GM18526 (cell line): ENCODE data around the gene BCAS4.

Experiments
- POLR2A ChIP-seq: IDR thresholded peaks from 3 replicates; pipeline ENCODE4 v1.6.1; 2011; ENCODE audit not compliant: insufficient read length; ENCODE audit errors: extremely low read depth

The BCAS4 gene

DNA sequence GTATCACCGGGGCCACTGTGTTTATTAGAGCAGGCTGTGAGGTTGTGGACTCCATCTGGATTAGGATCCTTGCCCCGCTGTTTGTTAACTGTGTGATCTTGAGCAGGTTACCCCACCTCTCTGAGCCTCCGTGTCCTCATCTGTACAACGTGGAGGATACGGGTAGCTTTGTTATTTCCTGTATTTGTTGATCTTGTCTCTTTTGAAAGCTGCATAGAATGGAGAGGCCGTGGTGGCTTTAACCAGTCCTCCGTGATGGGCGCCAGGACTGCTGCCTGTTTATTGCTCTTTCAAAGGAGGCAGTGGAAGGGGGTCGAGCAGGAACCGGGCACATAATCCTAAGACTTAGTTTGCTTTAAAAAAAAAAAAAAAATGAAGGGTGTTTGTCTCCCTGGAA, 22.9 kb downstream of the BCAS4 start:
- no peak for TF ChIP-seq POLR2A

- no peak for TF ChIP-seq POLR2A
Observed at GRCh38 chr20:50819349-50819748, 24.5 kb downstream of the BCAS4 start.

GRCh38 chr20:50820515-50821256, 25.8 kb downstream of the BCAS4 start:
- TF ChIP-seq POLR2A, result no peak

- no peak for TF ChIP-seq POLR2A
Observed at GRCh38 chr20:50821257-50821921, 26.5 kb downstream of the BCAS4 start.

GRCh38 chr20:50821994-50822393, 27.1 kb downstream of the BCAS4 start:
- no peak for TF ChIP-seq POLR2A

- TF ChIP-seq POLR2A, result no peak
Observed at GRCh38 chr20:50823319-50823718, 28.5 kb downstream of the BCAS4 start.

- TF ChIP-seq POLR2A, result no peak
Observed at GRCh38 chr20:50824137-50824536, 29.3 kb downstream of the BCAS4 start.

- no peak for TF ChIP-seq POLR2A
Observed at GRCh38 chr20:50826121-50826520, 31.3 kb downstream of the BCAS4 start.

- TF ChIP-seq POLR2A, result no peak
Observed at GRCh38 chr20:50828363-50829136, 33.7 kb downstream of the BCAS4 start.

GRCh38 chr20:50831622-50832021, 36.8 kb downstream of the BCAS4 start:
- no peak for TF ChIP-seq POLR2A

DNA sequence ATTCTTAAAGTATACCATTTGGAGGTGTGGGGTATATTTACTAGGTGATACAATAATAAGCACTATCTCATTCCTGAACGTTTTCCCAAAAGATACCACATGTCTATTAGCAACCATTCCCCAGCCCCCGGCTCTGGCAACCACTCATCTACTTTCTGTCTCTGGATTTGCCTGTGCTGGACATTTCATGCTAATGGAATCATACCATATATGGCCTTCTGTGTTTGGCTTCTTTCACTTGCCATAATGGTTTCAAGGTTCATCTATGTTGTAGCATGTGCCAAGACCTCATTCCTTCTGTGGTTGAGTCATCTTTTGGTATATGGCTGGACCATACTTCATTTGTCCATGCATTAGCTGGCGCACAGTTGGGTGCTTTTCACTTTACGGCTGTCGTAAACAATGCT, 39.7 kb downstream of the BCAS4 start:
- no peak for TF ChIP-seq POLR2A

- TF ChIP-seq POLR2A, result no peak
Observed at GRCh38 chr20:50837532-50838321, 42.9 kb downstream of the BCAS4 start.

- no peak for TF ChIP-seq POLR2A
Observed at GRCh38 chr20:50838322-50838625, 43.4 kb downstream of the BCAS4 start.

GRCh38 chr20:50838707-50839385, 44.0 kb downstream of the BCAS4 start:
- no peak for TF ChIP-seq POLR2A

DNA sequence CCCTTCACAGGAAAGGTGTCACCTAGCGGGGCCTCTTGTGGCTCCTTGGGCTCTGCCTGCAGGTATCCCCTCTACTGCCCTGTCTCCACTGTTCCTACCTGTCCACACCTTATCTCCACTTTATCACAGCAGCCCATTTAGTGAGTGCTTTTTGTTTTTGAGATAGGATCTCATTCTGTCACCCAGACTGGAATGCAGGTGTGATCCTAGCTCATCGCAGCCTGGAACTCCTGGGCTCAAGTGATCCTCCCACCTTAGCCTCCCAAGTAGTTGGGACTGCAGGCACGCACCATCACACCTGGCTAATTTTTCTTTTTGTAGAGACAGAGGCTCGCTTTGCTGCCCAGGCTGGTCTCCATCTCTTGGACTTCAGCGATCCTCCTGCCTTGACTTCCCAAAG, 48.0 kb downstream of the BCAS4 start:
- no peak for TF ChIP-seq POLR2A
